Measurements from ENCODE around the gene SIAH1.
A peak's percentile ranks its signal among the peaks of the same experiment; 100 is the strongest.
"Not testable (repeated sequence)": the region's sequence is repeated elsewhere in the genome, so short reads cannot be mapped to it uniquely, and the experiment has no call there.

SIAH1 gene

GRCh38 chr16:48332978-48333377, 52.2 kb downstream of the SIAH1 start:
- no peak for DNase-seq (ENCODE audit: low read depth)

GRCh38 chr16:48330841-48331192, 54.4 kb downstream of the SIAH1 start:
- DNase-seq (ENCODE audit: low read depth): no peak

GRCh38 chr16:48330189-48330840, 54.9 kb downstream of the SIAH1 start:
- no peak for DNase-seq (ENCODE audit: low read depth)

GRCh38 chr16:48329138-48329537, 56.1 kb downstream of the SIAH1 start:
- no peak for DNase-seq (ENCODE audit: low read depth)

GRCh38 chr16:48326915-48327314, 58.3 kb downstream of the SIAH1 start:
- no peak for DNase-seq (ENCODE audit: low read depth)

GRCh38 chr16:48323783-48324775, 61.1 kb downstream of the SIAH1 start:
- DNase-seq (ENCODE audit: low read depth): no peak

GRCh38 chr16:48321317-48322036, 63.7 kb downstream of the SIAH1 start:
- DNase-seq (ENCODE audit: low read depth): peak; percentile 13

GRCh38 chr16:48318630-48319029, 66.6 kb downstream of the SIAH1 start:
- DNase-seq (ENCODE audit: low read depth): no peak

GRCh38 chr16:48317614-48318315, 67.4 kb downstream of the SIAH1 start:
- DNase-seq (ENCODE audit: low read depth): no peak

- DNase-seq (ENCODE audit: low read depth): no peak
Observed at GRCh38 chr16:48317026-48317425, 68.2 kb downstream of the SIAH1 start.

GRCh38 chr16:48313905-48314304, 71.3 kb downstream of the SIAH1 start:
- not testable (repeated sequence) for DNase-seq (ENCODE audit: low read depth)

- DNase-seq (ENCODE audit: low read depth): no peak
Observed at GRCh38 chr16:48310908-48311641, 74.1 kb downstream of the SIAH1 start.

Measured in stimulated activated CD4-positive, alpha-beta T cell treated with anti-CD3 and anti-CD28 coated beads, Interleukin-2, amount 100 ng/mL, for 4 hours (primary cell).